ENCODE data around the gene PLCB1.

GRCh38 chr20:8504030-8504429, 372.0 kb downstream of the PLCB1 start:
- TF ChIP-seq, protein P1, sequence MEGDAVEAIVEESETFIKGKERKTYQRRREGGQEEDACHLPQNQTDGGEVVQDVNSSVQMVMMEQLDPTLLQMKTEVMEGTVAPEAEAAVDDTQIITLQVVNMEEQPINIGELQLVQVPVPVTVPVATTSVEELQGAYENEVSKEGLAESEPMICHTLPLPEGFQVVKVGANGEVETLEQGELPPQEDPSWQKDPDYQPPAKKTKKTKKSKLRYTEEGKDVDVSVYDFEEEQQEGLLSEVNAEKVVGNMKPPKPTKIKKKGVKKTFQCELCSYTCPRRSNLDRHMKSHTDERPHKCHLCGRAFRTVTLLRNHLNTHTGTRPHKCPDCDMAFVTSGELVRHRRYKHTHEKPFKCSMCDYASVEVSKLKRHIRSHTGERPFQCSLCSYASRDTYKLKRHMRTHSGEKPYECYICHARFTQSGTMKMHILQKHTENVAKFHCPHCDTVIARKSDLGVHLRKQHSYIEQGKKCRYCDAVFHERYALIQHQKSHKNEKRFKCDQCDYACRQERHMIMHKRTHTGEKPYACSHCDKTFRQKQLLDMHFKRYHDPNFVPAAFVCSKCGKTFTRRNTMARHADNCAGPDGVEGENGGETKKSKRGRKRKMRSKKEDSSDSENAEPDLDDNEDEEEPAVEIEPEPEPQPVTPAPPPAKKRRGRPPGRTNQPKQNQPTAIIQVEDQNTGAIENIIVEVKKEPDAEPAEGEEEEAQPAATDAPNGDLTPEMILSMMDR (IDR thresholded peaks at IDR 0.05; ENCODE audit: insufficient read depth, low read depth, low read length): no peak
- TF ChIP-seq EZH2 (IDR thresholded peaks at IDR 0.05; ENCODE audit: insufficient read depth, low read length): no peak

Measured in astrocyte (in vitro differentiated cells and primary cell).